Astrocyte of the cerebellum (primary cell): ENCODE measurements around the gene PTOV1.

Experiments
- DNase-seq: peaks from one replicate; pipeline ENCODE4 v3.0.0-alpha.2; 2011; ENCODE audit warnings: low read depth
- H3K4me3 ChIP-seq: 2 replicates; pipeline ENCODE4 v1.5.1; 2011; ENCODE audit warnings: mild to moderate bottlenecking, low read depth, low read length, moderate library complexity
- CTCF ChIP-seq: IDR thresholded peaks from 2 replicates; pipeline ENCODE4 v1.5.1; 2012; ENCODE audit warnings: low read length, low read depth, moderate library complexity, mild to moderate bottlenecking; ENCODE audit errors: missing control alignments
- in situ Hi-C: cut with HindIII; loops from 2 replicates; pipeline ENCODE4 v1.10.0; 2017; ENCODE audit warnings: low sequenced_read_pairs

PTOV1 gene

GRCh38 chr19:49895566-49896297 is 44.8 kb downstream of the PTOV1 start:
- no peak overlapping the region for H3K4me3 ChIP-seq
- no peak for TF ChIP-seq CTCF
- in situ Hi-C loops: no loop called here
- no peak for DNase-seq

DNA sequence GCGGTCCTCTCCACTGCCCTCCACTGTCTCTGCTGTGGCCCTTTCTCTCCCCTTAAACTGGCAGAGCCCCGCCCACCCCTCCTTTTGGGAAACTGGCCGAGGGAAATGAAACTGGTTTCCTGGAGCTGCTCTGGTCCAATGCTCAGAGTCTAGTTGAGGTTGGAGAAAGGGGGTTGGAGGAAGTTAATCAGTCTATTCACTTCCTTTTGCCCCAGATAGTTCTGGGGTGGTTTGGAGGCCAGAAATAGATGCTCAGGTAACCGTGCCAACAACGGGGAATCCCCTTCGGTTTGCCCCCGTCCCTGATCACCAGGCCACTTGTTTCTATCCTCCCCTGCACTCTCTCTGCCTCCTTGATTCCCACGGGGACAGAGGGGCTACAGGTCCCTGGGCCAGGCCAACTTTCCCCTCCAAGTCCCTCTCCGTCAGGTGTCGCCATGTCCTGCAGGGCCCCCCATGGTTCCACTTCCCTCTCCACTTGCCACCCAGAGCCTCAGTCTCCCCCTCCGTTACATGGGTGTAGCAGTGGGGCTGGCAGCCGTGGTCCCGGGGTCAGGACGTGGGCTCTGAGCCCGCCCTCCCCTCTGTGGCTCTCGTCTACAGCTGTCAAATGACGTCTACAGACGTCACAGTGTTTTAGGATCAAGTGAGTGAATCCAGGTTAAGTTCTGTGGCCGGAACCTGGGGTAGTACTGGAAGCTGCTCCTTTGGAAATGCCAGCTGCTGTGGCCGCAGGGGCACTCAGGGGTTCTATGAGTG is 46.1 kb downstream of the PTOV1 start, which contains the start of gene IL4I1:
TSS of gene IL4I1 (minus strand) at position 25 of the 759 bp plus-strand sequence. CDS start 727 bp downstream, outside the sequence.
- TF ChIP-seq CTCF: no peak
- DNase-seq: no peak
- no peak within 1 kb of the TSS for H3K4me3 ChIP-seq
- in situ Hi-C loops: no loop called here

DNA sequence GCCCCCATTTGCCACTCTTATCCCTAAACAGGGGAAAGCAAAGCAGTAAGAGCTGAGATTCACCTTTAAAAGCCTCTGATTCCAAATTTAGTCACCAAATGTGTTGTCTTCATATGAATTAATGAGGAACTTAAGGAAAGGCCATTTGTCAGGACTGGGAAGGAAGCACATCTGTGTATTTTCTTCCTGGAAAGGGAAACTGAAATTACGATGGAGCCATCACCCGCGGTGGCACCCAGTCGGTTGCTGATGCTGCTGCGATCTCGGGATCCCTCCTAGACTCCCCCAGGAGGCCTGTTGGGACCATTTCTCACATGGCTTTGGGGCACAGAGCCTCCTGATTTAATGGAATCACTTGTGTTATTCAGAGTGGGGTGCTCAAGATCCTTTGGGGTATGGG is 53.2 kb downstream of the PTOV1 start:
- in situ Hi-C loops: no loop called here
- H3K4me3 ChIP-seq: no peak overlapping the region
- no peak for TF ChIP-seq CTCF
- no peak for DNase-seq

DNA sequence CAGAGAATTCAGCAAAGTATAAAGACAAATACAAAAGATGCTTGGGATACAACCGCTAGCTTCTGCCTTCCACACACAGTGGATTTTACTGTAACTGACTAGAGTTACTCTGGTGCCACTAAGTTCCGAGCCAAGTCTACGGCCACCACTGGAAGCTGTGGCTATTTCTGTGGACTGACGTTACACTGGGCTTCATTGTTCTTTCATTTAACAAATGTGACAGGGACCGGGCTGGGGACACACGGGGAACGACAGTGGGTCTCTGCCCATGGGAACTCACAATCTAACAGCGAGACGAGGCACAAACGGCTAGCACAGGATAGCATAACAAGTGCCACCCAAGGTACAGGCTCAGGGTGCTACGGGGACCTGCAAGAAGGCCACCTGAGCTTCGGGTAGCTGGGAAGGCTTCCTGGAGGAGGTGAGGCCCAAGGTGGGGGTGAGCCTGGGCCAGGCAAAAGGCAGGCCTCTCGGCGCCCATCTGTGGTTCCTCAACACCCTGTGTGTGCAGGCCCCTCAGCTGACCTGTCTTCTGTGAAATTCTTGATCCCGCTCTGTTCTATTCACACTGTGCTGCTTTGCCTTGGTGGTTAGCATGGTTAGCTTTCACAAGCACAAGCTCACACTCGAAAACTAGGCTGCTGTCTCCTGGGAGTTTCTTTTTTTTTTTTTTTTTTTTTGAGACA is 56.1 kb downstream of the PTOV1 start:
- H3K4me3 ChIP-seq: no peak overlapping the region
- in situ Hi-C loops: no loop called here
- no peak for DNase-seq
- no peak for TF ChIP-seq CTCF

- TF ChIP-seq CTCF: no peak
- in situ Hi-C loops: no loop called here
- no peak overlapping the region for H3K4me3 ChIP-seq
- no peak for DNase-seq
These were observed 56.9 kb downstream of the PTOV1 start for GRCh38 chr19:49907745-49908446.
